ENCODE results near the gene METTL13.
"Not testable (repeated sequence)": the region's sequence is repeated elsewhere in the genome, so short reads cannot be mapped to it uniquely, and the experiment has no call there.

The METTL13 gene

GRCh38 chr1:171769171-171769570 lies 12.3 kb upstream of the METTL13 start:
- no peak for DNase-seq (ENCODE audit: low spot score)
- FAIRE-seq, result no peak

GRCh38 chr1:171769754-171770153 lies 11.7 kb upstream of the METTL13 start:
- DNase-seq (ENCODE audit: low spot score) (no peak), FAIRE-seq (no peak)

GRCh38 chr1:171772312-171772711 lies 9.1 kb upstream of the METTL13 start:
- no peak for DNase-seq (ENCODE audit: low spot score)
- no peak for FAIRE-seq

- DNase-seq (ENCODE audit: low spot score) (no peak), FAIRE-seq (no peak)
Observed at GRCh38 chr1:171780583-171781175, 781 bp upstream of the METTL13 start.

- no peak for FAIRE-seq
- no peak for DNase-seq (ENCODE audit: low spot score)
Observed at GRCh38 chr1:171783816-171784530, 2.5 kb downstream of the METTL13 start.

GRCh38 chr1:171784784-171785183 lies 3.3 kb downstream of the METTL13 start:
- DNase-seq (ENCODE audit: low spot score), result no peak
- no peak for FAIRE-seq

- FAIRE-seq (no peak), DNase-seq (ENCODE audit: low spot score) (no peak)
Observed at GRCh38 chr1:171785766-171786165, 4.3 kb downstream of the METTL13 start.

GRCh38 chr1:171786534-171786933 lies 5.1 kb downstream of the METTL13 start:
- no peak for DNase-seq (ENCODE audit: low spot score)
- no peak for FAIRE-seq

- DNase-seq (ENCODE audit: low spot score), result no peak
- FAIRE-seq, result no peak
Observed at GRCh38 chr1:171787686-171788480, 6.4 kb downstream of the METTL13 start.

GRCh38 chr1:171788696-171789095 lies 7.2 kb downstream of the METTL13 start:
- no peak for FAIRE-seq
- DNase-seq (ENCODE audit: low spot score), result peak; percentile 23

GRCh38 chr1:171790318-171790717 lies 8.9 kb downstream of the METTL13 start:
- FAIRE-seq, result no peak
- no peak for DNase-seq (ENCODE audit: low spot score)

- DNase-seq (ENCODE audit: low spot score) (no peak), FAIRE-seq (no peak)
Observed at GRCh38 chr1:171792656-171793369, 11.4 kb downstream of the METTL13 start.

GRCh38 chr1:171793636-171794035 lies 12.2 kb downstream of the METTL13 start:
- DNase-seq (ENCODE audit: low spot score) (peak; percentile 45), FAIRE-seq (no peak)

- DNase-seq (ENCODE audit: low spot score) (peak; percentile 94), FAIRE-seq (peak; percentile 84)
Observed at GRCh38 chr1:171794085-171794484, 12.6 kb downstream of the METTL13 start.

- no peak for DNase-seq (ENCODE audit: low spot score)
- no peak for FAIRE-seq
Observed at GRCh38 chr1:171796592-171796991, 15.1 kb downstream of the METTL13 start.

- DNase-seq (ENCODE audit: low spot score) (no peak), FAIRE-seq (no peak)
Observed at GRCh38 chr1:171798311-171798710, 16.9 kb downstream of the METTL13 start.

GRCh38 chr1:171798765-171799164 lies 17.3 kb downstream of the METTL13 start:
- no peak for FAIRE-seq
- no peak for DNase-seq (ENCODE audit: low spot score)

- FAIRE-seq, result no peak
Observed at GRCh38 chr1:171799166-171799565, 17.7 kb downstream of the METTL13 start.

GRCh38 chr1:171799698-171800097 lies 18.2 kb downstream of the METTL13 start:
- not testable (repeated sequence) for FAIRE-seq; DNase-seq (ENCODE audit: low spot score)

More at GRCh38 chr1:171799166-171799565, 17.7 kb downstream of the METTL13 start:
- no peak for DNase-seq (ENCODE audit: low spot score)

GRCh38 chr1:171800342-171800741 lies 18.9 kb downstream of the METTL13 start:
- DNase-seq (ENCODE audit: low spot score), result no peak
- no peak for FAIRE-seq

- DNase-seq (ENCODE audit: low spot score), result no peak
- no peak for FAIRE-seq
Observed at GRCh38 chr1:171800851-171801250, 19.4 kb downstream of the METTL13 start.

GRCh38 chr1:171801487-171801891 lies 20.0 kb downstream of the METTL13 start:
- DNase-seq (ENCODE audit: low spot score) (peak; percentile 39), FAIRE-seq (no peak)

All from RCC 7860 (cell line).